NCI-H446 treated with DMSO at 0.1 percent for 48 hours (cell line): ENCODE results near the gene BGN.

ENCODE experiments used
- DNase-seq: peaks from one replicate; lab custom pipeline; 2025; lab: John Stamatoyannopoulos, UW

BGN gene

DNA sequence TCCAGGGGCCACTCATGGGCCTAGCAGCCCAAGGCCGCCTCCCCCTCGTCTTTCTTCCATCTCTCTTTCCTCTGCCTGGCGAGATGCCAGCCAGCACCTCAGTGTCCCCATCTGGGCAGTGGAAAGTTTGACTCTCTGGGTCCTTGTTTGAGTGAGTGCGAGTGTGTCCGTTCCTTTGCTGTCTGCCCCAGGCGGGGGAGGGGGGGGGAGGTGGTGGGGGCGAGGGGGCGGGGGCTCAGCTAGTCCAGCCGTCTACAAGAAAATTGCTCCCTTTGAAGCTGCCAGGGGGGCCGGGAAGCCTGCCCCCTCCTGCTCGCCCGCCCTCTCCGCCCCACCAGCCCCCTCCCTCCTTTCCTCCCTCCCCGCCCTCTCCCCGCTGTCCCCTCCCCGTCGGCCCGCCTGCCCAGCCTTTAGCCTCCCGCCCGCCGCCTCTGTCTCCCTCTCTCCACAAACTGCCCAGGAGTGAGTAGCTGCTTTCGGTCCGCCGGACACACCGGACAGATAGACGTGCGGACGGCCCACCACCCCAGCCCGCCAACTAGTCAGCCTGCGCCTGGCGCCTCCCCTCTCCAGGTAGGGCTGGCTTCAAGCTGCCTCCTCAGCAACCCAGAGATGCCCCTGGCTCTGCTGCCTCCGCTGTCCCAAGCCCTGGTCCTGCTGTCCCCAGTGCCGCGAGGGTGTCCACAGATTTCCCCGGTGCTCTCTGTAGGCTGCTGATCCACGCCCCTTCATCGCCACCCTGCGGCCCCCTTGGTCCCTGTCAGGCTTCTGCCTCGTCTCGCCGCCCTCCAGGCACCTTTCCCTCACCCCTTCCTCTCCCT, at the start of gene BGN:
Gene BGN (plus strand): TSS at position 440 of the 821 bp plus-strand sequence. CDS start 9,652 bp downstream, outside the sequence.
- no peak for DNase-seq

DNA sequence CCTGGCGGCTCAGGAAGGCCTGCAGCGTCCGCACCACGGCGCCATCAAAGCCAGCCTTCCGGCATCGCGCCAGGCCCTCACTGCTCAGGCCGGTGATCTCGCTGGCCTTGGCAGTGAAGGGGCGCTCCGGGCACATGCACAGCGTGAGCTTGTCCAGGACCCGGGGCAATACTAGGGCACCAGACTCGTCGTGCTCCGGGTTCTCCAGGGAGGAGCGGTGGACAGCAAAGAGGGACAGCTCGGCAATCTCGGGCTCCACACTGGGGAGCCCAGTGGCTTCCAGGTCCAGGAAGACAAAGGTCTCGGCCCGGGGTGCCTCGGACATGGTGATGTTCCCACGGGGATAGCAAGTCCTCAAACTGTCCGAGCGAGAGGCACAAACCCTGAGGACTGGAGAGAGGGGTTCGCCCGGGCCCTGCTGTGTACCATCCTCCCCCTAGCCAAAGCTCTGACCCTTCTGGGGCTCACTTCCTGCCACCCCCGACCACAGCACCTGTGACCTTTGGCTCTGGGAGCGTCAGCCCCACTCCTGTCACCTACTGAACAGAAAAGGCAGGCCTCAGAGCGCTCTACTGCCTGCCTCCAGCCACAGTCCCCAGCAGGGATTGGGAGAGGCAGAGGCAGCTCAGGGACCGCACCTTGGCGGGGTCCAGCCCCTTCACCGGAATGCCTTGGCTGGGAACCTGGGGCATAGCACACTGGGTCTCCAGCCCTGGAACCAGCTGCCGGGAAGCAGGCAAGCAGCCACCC, 49.5 kb upstream of the BGN start:
- DNase-seq = no peak

DNA sequence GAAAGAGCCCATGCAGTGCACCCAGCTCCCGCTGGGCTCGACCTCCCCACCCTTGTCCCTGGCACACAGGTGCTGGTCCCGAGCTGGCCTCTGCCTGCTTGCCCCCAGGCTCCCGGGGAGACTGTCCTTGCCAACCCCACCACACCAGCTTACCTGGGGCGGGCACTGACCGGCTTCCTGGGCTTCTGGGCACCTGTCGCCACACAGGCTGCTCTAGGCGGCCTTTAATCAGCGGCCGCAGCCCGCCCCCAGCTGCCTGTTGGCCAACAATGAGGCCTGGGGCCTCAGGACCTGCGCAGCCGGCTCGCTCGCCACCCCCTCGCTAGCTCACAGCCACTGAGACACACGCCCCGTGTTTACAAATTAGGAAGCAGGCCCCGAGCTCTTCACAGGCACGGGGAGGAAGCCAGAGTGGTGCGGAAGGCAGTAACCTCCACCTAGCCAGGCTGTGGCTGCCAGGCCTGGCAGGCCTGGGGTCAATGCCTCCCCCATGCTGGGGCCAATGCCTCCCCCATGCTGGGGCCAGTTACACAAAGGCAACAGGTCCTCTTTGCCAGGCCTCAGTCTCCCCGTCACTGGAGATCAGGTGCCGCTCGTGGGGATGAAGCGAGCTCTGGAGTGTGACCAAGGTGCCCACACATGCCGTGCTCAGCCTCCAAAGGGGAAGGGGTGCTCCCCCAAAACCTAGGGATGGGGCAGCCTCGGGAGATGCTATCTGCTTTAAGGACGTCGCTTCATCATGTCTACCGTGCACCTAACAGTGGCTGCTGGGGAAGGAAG, 48.7 kb upstream of the BGN start, which contains the start of gene TREX2:
Gene TREX2 (minus strand): TSS at position 201 of the 780 bp plus-strand sequence. CDS start 626 bp downstream, outside the sequence.
- no peak for DNase-seq

DNA sequence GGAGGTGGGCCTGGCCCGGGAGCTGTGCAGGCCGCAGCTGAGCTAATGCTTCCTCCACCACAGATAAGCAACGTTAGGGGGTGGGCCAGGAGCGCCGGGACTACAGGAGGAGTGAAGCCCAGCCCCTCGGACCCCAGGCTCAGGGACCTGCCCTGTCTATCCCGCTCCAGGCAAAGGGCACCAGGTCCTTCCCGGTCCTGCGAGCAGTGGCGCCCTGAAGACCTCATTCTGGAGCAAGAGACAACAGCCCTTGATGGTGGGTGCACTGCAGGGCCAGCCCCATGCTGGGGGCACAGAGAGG, 48.2 kb upstream of the BGN start:
- no peak for DNase-seq

DNA sequence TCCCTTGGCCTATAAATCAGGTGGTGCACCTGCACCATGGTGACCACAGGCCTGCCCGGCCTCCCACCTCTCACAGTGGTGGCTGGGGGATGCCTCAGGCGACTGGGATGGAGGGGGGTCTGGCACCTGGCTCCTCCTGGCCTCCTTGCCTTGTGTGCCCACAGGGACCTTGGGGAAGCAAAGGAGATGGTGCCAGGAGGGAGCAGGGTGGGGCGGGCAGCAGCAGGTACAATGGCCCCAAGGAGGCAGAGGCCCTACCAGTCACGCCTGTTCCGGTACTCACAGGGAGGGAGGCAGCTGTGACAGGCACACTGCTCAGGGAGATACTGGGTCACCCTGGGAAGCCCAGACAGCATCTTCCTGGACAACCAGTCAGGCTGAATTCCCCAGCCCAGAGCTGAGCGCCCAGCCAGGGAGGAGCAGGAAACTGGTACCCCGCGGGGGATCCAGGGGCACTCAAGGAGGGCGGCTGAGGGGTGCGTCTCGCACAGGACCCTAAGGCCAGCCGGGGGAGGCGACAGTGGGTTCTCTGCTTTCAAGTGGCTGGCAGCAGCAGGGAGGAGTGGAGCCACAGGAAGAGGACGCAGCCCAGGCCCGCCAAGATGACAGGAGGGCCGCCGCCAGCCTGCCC, 47.7 kb upstream of the BGN start:
- DNase-seq = no peak

DNA sequence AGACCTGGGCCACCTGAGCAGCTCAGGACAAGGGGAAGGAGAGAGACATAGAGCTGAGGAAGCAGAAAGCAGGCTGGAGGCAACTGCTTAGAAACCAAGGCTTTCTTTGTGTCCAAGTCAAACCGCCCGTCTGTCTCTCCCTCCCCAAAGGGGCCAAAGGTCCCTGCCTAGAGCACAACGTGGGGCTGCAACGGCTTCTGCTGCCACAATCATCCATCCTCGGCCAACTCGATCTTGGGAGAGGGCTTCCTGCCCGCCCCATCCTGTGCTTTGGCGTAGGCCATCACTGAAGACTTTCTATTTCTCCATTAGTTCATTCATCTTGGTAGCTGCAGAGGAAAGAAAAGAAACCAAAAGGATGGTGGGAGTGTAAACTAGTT, 47.2 kb upstream of the BGN start:
- no peak for DNase-seq

DNA sequence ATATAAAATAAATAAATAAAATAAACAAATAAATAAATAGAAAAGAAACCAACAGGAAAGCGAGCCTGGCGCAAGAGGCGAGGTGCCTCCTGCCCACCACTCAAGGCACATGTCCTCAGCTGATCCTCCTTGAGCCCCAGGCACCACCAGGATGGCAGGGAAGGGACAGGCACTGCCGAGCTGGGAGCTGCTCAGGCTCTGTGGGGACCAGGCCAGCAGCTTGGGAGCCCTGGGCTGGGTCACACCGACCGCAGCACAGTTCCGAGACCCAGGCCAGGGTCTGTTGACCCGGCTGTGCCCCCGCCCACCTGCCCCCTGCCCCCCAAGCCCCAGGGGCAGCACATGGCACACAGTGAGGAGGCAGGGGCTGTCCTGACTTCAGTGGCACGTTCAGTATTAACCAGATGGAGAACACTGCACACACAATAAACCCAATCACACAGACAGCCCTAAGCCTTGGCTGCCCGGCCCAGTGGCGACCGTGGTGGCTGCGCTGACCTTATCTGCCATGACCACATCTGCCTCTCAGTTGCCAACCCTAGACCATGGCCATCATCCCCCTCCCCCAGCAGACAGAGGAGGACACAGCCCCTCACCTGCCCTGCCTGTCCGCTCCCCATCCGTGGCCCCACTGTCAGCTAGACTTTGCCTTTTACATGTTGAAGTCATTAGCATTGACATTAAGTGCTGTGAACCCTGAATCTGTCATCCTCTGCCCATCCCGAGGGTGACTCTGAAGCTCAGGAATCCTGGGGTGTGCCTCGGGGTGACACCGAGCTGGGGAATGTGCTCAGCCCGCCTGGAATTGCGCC, 46.0 kb upstream of the BGN start:
- DNase-seq = no peak

DNA sequence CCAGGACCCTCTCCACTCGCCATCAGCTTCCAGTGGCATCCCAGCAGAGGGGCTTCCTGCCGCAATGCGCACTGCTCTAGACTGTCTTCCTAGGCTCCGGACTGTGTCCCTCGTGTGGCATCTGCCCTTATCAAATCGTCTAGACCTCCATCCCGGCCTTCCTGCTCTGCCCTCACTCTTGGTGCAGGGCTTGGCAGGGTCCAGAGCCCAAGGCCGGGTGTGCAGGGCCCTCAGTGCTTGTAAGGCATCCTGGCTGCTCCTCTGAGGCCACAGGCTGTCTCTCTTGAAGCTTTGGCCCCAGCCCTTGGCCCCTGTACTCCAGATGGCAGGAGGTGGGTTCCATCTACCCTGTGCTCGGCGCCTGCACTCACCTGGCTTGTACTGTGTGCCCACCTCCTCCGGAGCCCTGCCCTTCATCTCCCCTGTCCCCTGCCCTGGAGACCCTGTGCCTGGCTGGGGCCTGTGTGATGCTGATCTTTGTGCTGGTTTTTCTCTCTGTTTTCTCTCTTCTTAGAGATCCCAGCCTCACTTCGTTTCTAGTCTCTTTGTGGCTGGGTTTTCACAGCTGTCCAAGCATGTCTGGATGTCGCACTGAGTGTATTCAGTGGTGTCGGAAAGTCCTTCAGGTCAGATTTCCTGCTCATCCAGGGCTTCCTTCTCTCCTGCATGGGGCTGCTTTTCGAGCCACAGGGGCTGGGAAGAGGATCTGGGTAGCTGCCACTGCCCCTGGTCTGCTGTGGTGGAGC, 45.2 kb upstream of the BGN start:
- no peak for DNase-seq

DNA sequence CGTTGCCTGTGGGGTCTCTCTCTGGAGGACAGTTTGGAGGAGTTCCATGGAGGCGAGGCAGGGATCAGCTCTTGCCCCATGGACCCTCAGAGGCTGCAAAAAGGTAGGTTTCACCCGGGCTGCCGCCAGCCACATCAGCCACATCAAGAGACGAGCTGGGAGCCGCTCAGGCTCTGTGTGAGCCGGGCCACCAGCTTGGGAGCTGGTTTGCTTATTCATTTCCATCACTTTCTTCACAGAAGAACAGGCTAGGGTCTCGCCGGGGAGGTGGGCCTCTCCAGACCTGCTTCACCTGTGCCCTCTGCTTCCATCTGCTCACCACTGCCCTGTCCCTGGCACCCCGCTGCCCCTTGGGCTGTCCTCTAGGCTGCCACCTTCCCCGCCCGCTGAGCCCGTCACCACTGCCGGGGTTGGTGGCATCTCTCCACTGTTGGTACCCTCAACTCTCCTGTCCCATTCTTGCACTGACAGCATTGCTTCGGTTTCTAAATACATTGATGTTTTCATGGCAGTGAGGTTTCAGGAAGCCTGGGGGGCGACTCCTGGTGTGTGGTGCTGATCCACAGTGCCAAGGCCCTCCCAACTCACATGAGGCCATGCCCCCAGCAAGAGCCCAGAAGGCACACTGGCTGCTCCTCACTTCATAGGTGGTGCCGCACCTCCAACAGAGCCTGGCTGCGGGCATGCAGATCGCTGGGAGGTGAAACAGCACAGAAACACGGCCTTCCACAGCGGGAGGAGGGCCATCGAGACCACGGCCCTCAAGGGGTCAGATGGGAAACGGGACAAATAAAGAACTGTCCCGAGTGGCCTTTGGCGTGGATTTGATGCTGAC, 44.4 kb upstream of the BGN start:
- DNase-seq = no peak

DNA sequence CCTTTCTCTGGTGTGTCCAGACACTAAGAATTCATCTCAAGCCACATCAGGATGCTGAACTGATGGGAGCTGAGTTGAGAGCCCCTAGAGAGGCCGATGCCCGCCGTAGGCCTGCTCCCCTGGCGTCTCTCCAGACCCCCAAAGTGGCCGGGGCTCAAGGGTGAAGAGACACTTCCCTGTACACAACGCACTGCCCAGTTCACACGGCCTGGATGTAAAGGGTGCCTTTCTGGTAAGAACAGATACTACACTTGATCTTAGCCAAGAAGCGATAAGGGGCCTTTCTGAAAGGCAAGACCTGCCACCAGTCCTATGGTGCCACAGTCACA, 43.9 kb upstream of the BGN start:
- DNase-seq = no peak

DNA sequence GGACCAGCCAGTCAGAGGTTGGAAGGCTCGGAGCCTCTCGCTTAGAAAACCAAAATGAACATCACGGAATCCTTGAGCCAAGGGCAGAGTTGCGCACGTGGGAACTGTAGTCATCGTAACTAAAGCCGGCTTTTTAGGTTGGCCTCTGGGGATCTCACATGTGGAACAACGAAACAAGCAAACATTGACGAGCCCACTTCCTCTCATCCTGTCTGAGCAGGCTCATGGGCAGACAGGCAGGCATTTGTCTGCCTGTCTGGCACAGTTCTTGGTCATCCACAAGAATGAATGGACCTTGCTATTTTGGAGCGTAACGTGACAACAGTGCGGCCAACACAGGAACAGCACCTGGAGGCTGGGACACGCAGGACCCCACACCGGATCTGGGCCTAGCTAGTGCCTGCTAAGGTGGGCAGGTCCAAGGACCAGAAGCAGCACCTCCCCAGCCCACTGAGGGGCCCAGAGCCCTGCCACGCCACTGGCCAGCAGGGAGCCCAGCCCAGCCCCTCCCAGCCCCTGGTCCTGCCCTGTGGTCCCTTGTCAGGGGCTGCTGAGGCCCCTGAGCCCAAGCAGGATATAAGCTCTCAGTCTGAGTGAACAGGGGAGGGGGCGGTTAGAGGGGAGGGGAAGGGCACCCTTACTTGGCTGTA, 39.8 kb upstream of the BGN start:
- no peak for DNase-seq

DNA sequence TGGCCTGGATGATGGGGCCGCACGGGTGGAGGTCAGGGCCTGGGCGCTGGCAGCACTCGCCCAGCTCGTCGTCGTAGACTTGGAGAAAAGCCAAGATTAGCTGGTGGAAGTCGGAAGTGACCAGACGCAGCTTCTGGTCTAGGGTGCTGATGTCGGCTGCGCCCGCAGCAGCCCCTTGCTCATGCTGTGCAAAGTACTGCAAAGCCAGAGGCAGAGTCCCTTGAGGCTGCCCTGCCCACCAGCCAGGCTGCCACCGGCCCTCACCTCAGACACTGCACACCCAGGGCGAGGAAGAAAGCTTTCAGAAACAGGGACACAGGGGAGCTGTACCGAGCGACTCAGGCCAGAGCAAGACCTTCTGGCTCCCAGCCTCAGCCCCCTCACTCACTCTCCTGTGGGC, 39.2 kb upstream of the BGN start:
- DNase-seq = no peak

DNA sequence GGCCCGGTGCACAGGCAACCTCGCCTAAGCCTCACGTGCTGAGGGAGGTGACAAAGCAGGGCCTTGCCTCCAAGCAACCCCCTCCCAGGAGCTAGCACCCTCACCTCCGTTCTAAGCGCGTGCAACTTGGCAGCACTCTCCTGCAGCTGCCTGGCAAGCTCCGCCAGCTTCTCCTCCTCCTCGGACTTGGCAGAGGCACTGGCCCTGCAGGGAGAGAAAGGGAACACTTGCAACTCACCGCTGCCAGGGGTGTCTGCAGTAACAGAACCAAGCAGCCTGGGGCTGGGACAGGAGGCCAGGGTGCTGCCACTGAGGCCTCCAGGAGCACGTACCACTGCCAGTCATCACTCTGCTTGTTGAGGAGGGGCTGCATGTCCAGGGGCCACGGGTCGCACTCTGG, 38.6 kb upstream of the BGN start:
- peak; percentile 24 for DNase-seq

DNA sequence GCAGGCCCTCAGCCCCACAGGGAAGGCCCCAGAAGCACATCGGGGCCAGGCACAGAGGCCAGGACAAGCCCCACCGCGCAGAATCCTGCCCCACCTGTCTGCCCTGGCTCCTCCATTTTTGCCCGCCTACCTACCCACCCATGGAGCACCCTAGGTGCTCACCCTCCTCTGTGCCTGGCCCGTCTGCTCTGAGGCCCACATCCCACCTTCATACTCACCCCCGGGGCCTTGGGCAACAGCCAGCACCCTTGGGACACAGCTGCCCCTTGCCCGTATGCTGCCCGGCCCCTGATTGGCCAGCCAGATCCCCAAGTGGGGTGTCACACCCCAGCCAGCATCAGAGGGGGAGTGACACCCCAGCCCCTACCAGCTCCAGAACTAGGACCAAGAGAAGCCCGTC, 38.1 kb upstream of the BGN start:
- DNase-seq = no peak

DNA sequence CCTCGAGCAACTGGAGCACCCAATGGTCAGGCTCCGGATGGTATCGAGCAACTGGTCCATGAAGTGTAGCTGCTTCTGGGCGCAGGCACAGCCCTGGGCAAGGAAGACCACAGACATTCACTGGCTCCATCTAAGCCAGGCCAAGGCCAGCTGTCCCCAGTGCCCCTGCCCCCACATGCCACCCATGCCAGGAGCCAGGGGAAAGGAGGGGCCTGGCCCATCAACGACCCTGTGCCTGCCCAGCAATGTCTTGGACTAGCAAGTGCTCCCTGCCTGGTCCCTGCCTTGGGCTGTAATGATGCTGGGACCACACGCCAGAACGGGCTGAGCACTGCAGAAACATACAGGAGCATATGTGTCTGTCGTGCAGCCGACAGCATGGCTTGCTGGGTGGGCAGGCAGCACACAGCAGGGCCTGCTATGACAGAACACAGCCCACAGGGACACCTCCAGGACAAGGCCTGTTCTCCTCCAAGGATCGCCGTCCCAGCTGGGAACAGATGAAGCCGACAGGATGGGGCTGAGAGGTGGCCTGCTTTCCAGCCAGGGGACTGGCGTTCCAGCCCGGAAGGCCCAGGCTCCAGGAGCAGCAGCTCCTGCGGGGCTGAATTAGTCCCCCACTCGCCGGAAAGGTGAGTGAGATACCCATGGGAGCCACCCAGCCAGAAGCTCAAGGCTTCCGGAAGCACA, 37.5 kb upstream of the BGN start:
- DNase-seq = no peak

DNA sequence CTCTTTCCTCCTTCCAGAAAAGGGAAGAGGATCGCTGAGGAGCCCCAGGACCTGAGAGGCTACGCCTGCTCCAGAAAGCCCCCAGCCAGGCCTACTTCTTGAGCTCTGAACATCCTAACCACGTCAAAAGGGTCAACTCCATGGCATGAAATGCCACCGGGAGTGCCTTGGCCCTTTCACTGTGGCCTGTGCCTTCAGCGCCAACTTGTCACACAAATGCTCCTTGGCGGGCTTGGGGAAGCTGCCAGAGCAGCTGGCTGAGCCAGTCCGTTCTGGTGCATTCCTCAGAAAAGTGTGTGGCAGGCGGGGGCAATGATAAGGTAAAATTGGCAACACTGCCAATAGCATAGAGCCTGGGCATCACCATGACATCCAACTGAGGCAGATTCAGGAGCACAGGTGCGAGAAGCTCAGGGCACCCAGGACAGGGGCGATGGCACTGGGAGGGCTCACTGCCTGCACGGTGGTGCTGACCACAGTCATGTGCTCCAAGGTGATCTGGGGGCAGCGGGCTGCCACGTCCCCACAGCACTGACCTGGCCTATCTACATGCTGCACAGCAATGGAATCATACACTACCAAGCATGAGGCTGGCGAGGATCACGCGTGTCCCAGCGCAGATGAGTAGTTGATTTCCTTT, 36.8 kb upstream of the BGN start:
- no peak for DNase-seq

DNA sequence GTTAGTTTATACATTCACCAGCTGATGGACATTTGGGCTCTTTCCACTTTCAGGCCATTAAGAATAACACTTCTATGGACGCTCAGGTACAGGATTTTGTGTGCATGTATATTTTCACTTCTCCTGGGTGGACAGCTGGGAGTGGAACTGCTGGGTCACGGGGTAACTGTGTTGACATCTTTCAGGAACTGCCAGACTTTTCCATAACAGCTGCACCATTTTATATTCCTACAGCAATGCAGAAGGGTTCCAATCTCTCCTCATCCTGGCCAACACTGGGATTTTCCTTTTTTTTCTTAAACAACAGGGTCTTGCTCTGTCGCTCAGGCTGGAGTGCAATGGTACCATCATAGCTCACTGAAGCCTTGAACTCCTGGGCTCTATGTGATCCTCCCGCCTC, 36.3 kb upstream of the BGN start:
- DNase-seq = no peak

DNA sequence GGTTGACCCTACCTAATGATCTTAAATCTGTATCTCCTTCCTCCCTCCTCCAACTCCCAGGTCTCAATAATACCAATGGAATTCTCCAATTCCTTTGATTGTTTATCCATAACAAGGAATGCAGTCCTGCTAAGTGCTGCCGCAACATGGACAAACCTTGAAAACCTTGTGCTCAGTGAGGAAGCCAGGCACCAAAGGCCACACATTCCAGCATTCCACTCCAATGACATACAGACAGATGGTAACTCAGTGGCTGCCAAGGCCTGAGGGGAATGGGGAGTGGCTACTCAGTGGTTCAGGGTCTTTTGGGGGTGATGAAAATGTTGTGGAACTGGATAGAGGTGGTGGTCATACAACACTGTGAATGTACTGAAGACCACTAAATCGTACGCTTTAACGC, 34.8 kb upstream of the BGN start:
- DNase-seq = no peak
